GM10248 (cell line): ENCODE data around the gene AP5S1.

Experiments used
- CTCF ChIA-PET: fragments of 300-600 bp; sonication (Branson Sonifier 250); formaldehyde crosslinking; extraction: SDS; loops from one replicate; lab custom pipeline; 2021; ENCODE audit warnings: antibody characterized with exemption; lab: Yijun Ruan, JAX
- POLR2A ChIA-PET: fragments of 350-650 bp; sonication (Branson Sonifier 250); formaldehyde crosslinking; extraction: SDS; loops from one replicate; lab custom pipeline; 2020; ENCODE audit warnings: antibody characterized with exemption; lab: Yijun Ruan, JAX
- DNase-seq: peaks from one replicate; pipeline ENCODE4 v3.0.0; 2012; ENCODE audit errors: extremely low spot score
- CTCF ChIP-seq: IDR thresholded peaks from 2 replicates; pipeline ENCODE4 v1.5.1; 2012; ENCODE audit warnings: mild to moderate bottlenecking, low read depth; ENCODE audit errors: extremely low read depth, missing control alignments, control extremely low read depth

Gene AP5S1

GRCh38 chr20:3820048-3820900, at the start of gene AP5S1:
Gene AP5S1, plus strand, starts transcription at chr20:3820547. Its CDS starts 1,571 bp downstream, at chr20:3822118.
- ChIA-PET CTCF (interaction anchor here (0.7 to 7.1 kb wide), 33 partner anchors 9 to 264 kb away, joined by 3 to 63 read pairs (median 4); partner anchors contain the start of genes CDC25B and CENPB), POLR2A (interaction anchor here (1.0 kb wide), 1 partner anchor 1168 kb away, joined by 3 read pairs; the partner anchor contains the start of gene NOP56)
- peak; percentile 92 for DNase-seq
- TF ChIP-seq CTCF, result peak; percentile 96

- DNase-seq, result no peak
- ChIA-PET POLR2A (no interaction called here), CTCF (interaction anchor here (0.9 to 1.1 kb wide), 2 partner anchors 10 to 14 kb away, joined by 3 to 4 read pairs; partner anchors contain the start of genes CENPB and SPEF1)
- no peak for TF ChIP-seq CTCF
Observed at GRCh38 chr20:3771552-3772058, 48.7 kb upstream of the AP5S1 start.

- POLR2A ChIA-PET, result interaction anchor here (0.6 kb wide), 1 partner anchor 117 kb away, joined by 4 read pairs; no protein-coding TSS in a partner anchor
- CTCF ChIA-PET, result interaction anchor here (0.9 to 1.0 kb wide), 2 partner anchors 22 to 28 kb away, joined by 3 read pairs; no protein-coding TSS in a partner anchor
- DNase-seq, result no peak
- no peak for TF ChIP-seq CTCF
Observed at GRCh38 chr20:3775457-3776108, 44.8 kb upstream of the AP5S1 start.

GRCh38 chr20:3777381-3777715, 43.0 kb upstream of the AP5S1 start:
- CTCF ChIA-PET, result interaction anchor here (1.4 to 3.4 kb wide), 3 partner anchors 9 to 20 kb away, joined by 3 to 30 read pairs (median 5); partner anchors contain the start of genes ADISSP and CENPB
- TF ChIP-seq CTCF, result no peak
- DNase-seq, result no peak
- POLR2A ChIA-PET, result no interaction called here

GRCh38 chr20:3777716-3778629, 42.4 kb upstream of the AP5S1 start:
- no peak for TF ChIP-seq CTCF
- POLR2A ChIA-PET, result no interaction called here
- CTCF ChIA-PET, result interaction anchor here (1.1 to 3.4 kb wide), 6 partner anchors 8 to 1256 kb away, joined by 3 to 30 read pairs (median 4); partner anchors contain the start of genes ADISSP, AP5S1 and CENPB
- peak; percentile 62 for DNase-seq
